ENCODE measurements around the gene SHC3.

SHC3 gene

GRCh38 chr9:88976890-88977257, 201.7 kb downstream of the SHC3 start:
- DNase-seq: no peak

DNA sequence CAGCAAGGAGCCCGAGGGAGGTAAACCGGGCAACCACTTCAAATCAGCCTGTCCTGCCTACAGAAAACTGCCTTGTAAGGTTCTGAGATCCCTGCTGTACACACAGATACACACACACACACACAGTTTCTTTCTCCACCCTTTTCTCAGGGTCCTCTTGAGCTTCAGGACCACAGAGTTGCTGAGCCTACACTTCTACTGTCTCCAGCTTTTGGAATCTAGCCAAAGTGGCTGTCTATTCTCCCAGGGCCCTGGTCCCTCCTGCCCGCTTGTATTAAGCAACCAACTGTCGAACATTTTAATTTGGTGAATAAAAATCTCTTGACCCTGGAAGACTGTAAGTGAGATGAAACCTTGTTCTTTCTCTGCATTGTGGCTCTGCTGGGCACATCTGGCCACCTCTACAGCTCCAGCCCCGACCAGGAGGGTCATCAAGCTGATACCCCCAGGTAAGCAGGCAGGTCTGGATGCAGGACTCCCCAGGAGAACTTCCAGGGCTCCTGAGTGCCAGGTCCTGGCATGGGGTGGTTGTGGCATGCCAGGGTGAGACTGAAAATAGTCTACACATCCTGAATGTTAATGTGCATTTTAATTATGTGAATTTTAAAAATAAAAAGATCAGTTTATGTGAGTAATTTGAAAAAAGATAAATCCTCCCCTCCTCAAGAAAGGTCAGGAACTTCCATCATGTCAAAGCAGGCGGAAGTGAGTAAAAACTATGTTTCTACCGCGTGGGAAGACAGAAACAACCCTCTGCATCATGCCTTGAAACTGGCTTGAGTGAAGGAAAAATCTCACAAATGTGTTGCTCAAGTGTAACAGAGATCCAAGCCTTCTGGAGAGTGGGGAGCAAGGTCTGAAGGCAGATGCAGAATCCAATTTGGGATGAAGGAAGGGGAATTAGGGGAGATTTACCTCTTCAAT, 202.4 kb downstream of the SHC3 start:
- DNase-seq: no peak

DNA sequence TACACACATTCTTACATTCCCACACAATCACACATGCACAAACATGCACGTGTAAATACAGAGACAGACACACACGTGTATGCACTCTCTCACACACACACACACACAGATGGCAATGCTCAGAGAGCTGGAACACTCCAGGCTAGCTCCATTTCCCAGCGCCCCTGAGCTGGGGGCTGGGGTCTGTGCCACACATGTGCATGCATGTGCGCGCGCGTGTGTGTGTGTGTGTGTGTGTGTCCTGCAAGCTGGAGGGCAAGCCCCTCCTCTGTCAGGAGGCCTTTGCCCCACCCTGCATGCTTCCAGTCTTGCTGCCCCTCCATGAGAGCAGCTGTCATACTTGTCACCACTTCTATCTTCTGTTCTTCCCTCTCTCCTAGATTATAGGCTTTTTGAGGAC, 204.0 kb downstream of the SHC3 start:
- no peak for DNase-seq

- no peak for DNase-seq
Measured at GRCh38 chr9:88973281-88974045, 205.2 kb downstream of the SHC3 start.

GRCh38 chr9:88972401-88972800, 206.2 kb downstream of the SHC3 start:
- no peak for DNase-seq

- no peak for DNase-seq
Measured at GRCh38 chr9:88971131-88971960, 207.3 kb downstream of the SHC3 start.

DNA sequence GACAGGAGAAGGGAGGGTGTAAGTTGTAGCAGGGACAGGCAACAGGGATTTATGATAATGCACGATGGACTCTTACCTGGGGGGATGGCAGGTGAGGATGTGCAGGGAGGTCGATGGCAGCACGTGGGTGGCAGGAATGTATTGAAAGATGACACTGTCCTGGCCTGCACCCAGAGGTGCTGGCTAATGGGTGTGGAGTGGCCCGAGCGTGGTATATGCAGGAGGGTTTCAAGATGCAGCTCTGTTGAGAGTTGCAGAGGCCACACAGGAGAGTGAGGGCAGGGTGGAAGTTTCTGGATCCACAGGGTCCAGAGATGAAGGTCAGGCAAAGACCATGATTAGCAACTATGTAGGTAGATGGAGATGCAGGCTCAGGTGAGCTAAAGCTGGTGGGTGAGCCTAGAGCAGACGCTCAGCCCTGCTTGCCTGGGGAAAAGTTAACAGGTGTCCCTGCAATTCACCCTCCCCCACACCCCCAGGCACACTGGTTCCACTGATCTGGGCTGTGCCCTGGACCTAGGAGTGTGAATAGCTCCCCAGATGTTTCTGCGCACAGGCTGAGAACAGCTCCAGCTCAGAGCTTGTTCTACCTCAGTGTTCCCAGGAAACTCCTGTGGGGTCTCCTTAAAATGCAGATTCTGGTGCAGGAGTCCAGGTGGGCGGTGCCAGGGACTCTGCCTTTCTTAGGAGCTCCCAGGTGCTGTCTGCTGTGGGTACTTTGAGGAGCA, 208.8 kb downstream of the SHC3 start:
- DNase-seq: no peak

- DNase-seq: no peak
Measured at GRCh38 chr9:88968799-88969198, 209.8 kb downstream of the SHC3 start.

- DNase-seq: no peak
Measured at GRCh38 chr9:88966894-88967676, 211.5 kb downstream of the SHC3 start.

GRCh38 chr9:88965473-88965872, 213.1 kb downstream of the SHC3 start:
- no peak for DNase-seq

DNA sequence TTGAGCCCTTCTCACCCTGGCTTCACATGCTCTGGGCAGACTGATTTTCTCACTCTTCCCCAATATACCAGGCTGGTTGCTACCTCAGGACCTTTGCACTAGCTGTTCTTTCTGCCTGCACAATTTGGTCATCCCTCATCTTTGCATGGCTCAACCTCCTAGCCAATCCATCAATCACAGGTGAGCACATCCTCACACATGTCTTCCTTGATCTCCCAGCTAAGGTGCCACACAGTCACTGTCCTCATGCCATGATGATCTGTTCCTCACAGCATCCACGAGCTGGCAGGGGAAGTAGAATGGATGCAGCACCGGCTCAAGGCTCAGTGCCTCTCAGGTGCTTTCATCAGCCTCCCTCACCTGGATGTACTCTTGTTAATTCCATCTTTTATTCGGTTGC, 218.0 kb downstream of the SHC3 start:
- DNase-seq: no peak

DNA sequence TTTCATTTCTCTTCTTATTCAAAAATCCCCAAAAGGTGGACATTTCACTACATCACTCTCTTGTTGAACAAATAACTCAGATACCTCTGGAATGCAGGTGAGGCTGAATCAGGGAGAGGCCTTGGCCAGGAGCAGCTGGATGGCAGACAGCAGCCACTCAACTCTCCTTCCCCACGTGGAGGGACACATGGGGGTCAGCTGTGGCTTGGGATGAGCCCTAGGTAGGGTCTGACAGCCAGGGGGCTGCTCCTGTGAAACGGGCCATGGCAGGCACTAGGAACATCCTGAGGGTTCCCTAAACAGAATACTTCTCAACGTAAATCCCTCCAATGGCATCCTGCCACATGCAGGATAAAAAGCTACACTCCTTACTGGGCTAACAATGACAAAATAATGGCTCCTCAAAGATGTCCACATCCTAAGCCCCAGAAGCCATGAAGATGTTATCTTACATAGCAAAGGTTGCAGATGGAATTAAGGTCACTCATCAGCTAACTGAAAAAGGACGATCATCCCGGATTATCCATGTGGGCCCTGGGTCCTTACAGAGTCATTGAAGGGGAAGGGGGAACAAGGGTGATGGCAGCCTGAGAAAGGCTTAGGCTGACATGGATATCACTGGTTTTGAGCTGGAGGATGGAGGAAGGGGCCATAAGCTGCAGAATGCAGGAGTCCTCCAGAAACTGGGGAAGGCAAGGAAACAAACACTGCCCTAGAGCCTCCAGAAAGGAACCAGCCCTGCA, 218.7 kb downstream of the SHC3 start:
- no peak for DNase-seq

GRCh38 chr9:88957526-88957925, 221.1 kb downstream of the SHC3 start:
- DNase-seq: no peak

All from stimulated activated CD8-positive, alpha-beta memory T cell treated with anti-CD3 and anti-CD28 coated beads, Interleukin-4, amount 100 ng/mL, for 48 hours (primary cell).